ENCODE measurements around the gene NHERF2. TPM values are rescaled to one million over a fixed set of nuclear protein-coding genes. Genes with fewer than 3 reads are reported as not detected.

NHERF2 gene
- total RNA-seq, 2 donors from 2014 or later, result 64.0 to 77.9 TPM

DNA sequence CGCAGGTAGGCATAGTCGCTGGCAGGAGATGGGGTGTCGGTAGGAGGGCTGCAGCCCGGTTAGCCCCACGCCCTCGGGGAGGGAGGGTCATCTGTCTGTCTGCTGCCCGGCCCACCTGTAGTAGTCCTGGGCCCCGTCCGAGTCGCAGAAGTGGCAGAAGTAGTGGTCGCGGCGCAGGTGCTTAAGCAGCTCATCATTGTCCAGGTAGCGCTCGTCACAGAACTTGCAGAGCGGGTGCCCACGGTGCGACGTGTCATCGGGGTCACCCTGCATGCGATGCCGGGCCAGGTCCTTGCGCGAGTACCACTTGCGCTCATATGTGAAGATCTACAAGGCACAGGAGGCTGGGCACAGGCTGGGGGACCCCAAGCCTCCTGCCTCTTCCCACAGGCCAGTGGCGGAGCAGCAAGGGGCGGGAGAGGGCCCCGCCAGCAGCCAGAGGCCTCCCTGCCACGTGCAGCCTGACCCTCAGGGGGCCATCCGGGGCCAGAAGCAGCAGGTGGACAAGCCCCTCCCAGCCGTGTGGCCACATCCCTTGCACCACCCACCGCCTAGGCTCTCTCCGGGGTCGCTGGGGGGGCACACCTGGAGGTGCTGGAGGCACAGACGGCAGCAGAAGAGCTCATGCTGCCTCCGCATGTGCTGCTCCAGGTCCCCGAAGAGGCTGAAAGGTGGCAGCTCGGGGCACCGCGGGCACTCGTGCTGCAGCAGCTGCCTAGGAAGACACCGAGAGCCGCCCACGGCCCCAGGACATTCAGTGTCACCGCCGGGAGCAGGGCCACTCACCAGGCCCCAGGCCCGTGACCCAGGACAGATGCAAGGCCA, 24.1 kb upstream of the NHERF2 start:
- Histone ChIP-seq H3K4me3 (no peak overlapping the region), H3K9me3 (no peaks in the 10 kb centered on the region), H3K27me3 (no peaks in the 10 kb centered on the region), H3K9ac (ENCODE audit: low read depth in 2 of 2, low read length in 2 of 2) (no peak overlapping the region), H3K27ac (no peak overlapping the region), H3K36me3 (peaks cover 41% of the 10 kb centered on the region), H3K4me1 (peaks cover 21% of the 10 kb centered on the region)
- no peak for DNase-seq
- TF ChIP-seq, protein P1, sequence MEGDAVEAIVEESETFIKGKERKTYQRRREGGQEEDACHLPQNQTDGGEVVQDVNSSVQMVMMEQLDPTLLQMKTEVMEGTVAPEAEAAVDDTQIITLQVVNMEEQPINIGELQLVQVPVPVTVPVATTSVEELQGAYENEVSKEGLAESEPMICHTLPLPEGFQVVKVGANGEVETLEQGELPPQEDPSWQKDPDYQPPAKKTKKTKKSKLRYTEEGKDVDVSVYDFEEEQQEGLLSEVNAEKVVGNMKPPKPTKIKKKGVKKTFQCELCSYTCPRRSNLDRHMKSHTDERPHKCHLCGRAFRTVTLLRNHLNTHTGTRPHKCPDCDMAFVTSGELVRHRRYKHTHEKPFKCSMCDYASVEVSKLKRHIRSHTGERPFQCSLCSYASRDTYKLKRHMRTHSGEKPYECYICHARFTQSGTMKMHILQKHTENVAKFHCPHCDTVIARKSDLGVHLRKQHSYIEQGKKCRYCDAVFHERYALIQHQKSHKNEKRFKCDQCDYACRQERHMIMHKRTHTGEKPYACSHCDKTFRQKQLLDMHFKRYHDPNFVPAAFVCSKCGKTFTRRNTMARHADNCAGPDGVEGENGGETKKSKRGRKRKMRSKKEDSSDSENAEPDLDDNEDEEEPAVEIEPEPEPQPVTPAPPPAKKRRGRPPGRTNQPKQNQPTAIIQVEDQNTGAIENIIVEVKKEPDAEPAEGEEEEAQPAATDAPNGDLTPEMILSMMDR (IDR thresholded peaks at IDR 0.05), result no peak
- intact Hi-C loops (cut with DNase I), result no loop called here

DNA sequence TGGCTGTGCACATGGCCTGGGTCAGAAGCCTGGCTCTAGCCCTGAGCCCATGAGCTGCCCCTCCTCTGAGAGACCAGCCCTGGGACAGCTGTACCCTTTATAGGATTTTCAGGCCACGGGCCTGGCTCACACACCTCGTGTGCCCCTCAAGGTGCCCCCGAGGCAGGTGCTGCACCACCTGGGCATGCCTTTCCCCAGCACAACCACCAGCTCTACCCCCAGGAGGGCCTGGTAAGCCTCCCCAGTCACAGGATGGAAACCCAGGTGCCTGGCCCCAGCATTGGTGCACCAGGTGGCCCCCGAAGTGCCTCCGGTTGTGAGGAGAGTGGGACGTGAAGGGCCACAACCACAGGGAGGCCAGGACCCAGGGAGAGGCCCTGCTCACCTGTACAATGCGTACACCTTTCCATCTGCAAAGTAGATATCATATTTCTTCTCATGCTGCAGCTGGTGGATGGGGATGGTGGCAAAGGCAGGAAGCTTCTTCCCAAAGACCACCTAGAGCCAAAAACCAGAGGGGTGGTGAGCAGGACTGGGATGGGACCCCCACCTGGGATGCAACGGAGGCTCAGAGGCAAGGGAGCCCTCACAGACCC, 23.4 kb upstream of the NHERF2 start:
- Histone ChIP-seq H3K27me3 (no peaks in the 10 kb centered on the region), H3K27ac (peak overlapping the region; percentile 23), H3K36me3 (peaks cover 36% of the 10 kb centered on the region), H3K4me3 (no peak overlapping the region), H3K9ac (ENCODE audit: low read depth in 2 of 2, low read length in 2 of 2) (no peak overlapping the region), H3K9me3 (no peaks in the 10 kb centered on the region), H3K4me1 (peaks cover 29% of the 10 kb centered on the region)
- DNase-seq, result no peak
- intact Hi-C loops (cut with DNase I), result no loop called here
- TF ChIP-seq, protein P1 (IDR thresholded peaks at IDR 0.05), result no peak

DNA sequence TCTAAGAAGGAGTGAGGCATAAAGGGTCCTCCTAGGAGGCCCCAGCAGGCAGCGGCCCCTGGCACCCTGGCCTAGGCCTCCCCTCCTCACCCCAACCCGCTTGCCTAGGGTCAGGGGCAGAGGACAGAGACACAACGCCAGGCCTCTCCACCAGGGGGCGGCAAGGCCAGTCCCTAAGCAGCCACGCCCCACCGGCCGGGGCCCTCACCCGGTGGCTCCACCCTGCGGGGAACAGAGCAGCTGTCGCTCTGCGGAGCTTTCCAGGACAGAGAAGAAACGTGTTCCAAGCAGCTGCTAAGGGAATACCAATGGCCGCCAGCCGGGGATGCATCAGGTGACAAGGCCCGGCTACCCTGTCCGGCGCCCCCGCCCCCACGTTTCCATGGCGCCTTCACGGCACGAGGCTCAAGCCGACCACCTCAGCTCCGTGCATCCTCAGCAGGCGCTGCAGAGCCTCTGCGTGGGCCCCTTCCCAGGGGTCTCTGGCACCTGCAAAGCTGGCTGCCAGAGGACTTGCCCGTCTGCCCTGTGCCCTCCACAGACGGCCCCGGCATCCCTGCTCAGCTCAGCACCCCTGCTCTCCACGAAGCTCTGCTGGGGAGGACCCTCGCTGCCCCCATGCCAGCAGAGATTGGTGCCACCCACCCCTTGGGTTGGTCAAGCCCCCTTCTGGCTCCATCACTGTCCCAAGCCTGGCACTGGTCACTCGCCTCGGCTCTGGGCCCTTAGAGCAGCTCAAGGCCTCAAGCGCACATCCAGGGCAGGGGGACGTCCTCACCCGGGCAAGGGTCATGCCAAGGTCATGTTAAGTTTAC, 22.7 kb upstream of the NHERF2 start:
- Histone ChIP-seq H3K4me3 (no peak overlapping the region), H3K4me1 (peaks cover 29% of the 10 kb centered on the region), H3K27ac (peak overlapping the region; percentile 23), H3K9ac (ENCODE audit: low read depth in 2 of 2, low read length in 2 of 2) (peak overlapping the region in 1 of 2 donors; percentile 64), H3K27me3 (no peaks in the 10 kb centered on the region), H3K9me3 (no peaks in the 10 kb centered on the region), H3K36me3 (peaks cover 29% of the 10 kb centered on the region)
- intact Hi-C loops (cut with DNase I), result no loop called here
- TF ChIP-seq, protein P1 (IDR thresholded peaks at IDR 0.05), result peak; percentile 96
- peak; percentile 93 for DNase-seq

DNA sequence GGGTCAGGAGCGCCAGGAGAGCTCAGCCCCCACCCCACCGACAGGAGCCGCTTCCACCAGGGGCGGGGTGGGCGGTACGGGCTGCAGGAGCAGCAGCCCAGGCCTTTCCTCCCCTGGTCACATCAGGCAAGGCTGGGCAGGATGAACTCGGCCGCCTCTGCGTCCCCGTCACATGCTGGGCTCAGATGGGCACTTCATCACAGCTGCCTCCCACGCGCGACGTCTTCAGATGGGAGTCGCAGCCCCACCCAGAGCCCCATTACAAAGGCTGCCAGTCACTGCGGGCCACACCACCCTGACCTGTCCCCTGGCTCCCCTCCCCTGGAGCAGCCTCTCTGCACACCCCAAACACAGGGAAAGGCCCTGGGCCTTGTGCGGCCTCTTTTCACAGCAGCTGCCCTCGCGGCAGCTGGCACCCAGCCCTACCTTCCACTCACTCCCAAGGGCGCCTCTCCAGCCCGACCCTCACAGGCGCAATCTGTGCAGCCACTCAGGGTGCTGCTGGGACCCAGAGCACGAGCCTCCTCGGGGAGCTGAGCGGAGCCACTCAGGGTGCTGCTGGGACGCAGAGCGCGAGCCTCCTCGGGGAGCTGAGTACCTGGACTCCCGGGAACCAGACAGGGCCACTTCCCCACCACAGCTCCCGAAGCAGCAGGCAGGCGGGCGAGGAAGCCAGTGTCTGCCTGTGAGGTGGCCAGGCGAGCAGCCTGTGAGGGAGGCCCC, 21.7 kb upstream of the NHERF2 start:
- DNase-seq, result no peak

More for the DNA sequence above, 21.7 kb upstream of the NHERF2 start:
- intact Hi-C loops (cut with DNase I), result no loop called here
- Histone ChIP-seq H3K4me1 (peaks cover 29% of the 10 kb centered on the region), H3K9me3 (no peaks in the 10 kb centered on the region), H3K27ac (no peak overlapping the region), H3K36me3 (peaks cover 20% of the 10 kb centered on the region), H3K4me3 (no peak overlapping the region), H3K9ac (ENCODE audit: low read depth in 2 of 2, low read length in 2 of 2) (no peak overlapping the region), H3K27me3 (no peaks in the 10 kb centered on the region)
- TF ChIP-seq, protein P1 (IDR thresholded peaks at IDR 0.05), result no peak

All from colonic mucosa (tissue), 4 donors.